Smooth muscle cell (in vitro differentiated cells): ENCODE measurements around the gene FOXN1. TPM values are rescaled to one million over a fixed set of nuclear protein-coding genes. Genes with fewer than 3 reads are reported as not detected.

Experiments
- DNase-seq: peaks from one replicate; lab custom pipeline; 2025; ENCODE audit not compliant: unreplicated experiment; lab: John Stamatoyannopoulos, UW
- H2AFZ ChIP-seq: fragments of 200-600 bp; sonication (generic); 2 replicates; pipeline ENCODE4 v1.6.0; 2016; ENCODE audit warnings: antibody characterized with exemption, low read depth, mild to moderate bottlenecking
- H3F3A ChIP-seq: fragments of 200-600 bp; sonication (generic); 2 replicates; pipeline ENCODE4 v1.6.0; 2017; ENCODE audit warnings: antibody characterized with exemption, low read depth
- H3K27ac ChIP-seq: fragments of 200-600 bp; sonication (generic); 2 replicates; pipeline ENCODE4 v1.5.1; 2016; ENCODE audit warnings: low read depth, mild to moderate bottlenecking
- H3K27me3 ChIP-seq: fragments of 200-600 bp; sonication (generic); 2 replicates; pipeline ENCODE4 v1.6.1; 2016; ENCODE audit warnings: low read depth, mild to moderate bottlenecking
- H3K36me3 ChIP-seq: fragments of 200-600 bp; sonication (generic); 2 replicates; pipeline ENCODE4 v1.5.1; 2016; ENCODE audit warnings: low read depth
- H3K4me1 ChIP-seq: fragments of 200-600 bp; sonication (generic); 2 replicates; pipeline ENCODE4 v1.5.1; 2016; ENCODE audit warnings: low read depth
- H3K4me2 ChIP-seq: fragments of 200-600 bp; sonication (generic); 2 replicates; pipeline ENCODE4 v1.6.0; 2016; ENCODE audit warnings: mild to moderate bottlenecking
- H3K4me3 ChIP-seq: fragments of 200-600 bp; sonication (generic); 2 replicates; pipeline ENCODE4 v1.5.1; 2016; ENCODE audit warnings: mild to moderate bottlenecking
- H3K79me2 ChIP-seq: fragments of 200-600 bp; sonication (generic); 2 replicates; pipeline ENCODE4 v1.6.0; 2016; ENCODE audit warnings: low read depth, mild to moderate bottlenecking
- H3K9ac ChIP-seq: fragments of 200-600 bp; sonication (generic); 2 replicates; pipeline ENCODE4 v1.6.0; 2016; ENCODE audit warnings: low read depth
- H3K9me3 ChIP-seq: fragments of 200-600 bp; sonication (generic); replicated peaks from 2 replicates; pipeline ENCODE4 v1.5.1; 2016; ENCODE audit warnings: low read depth
- H4K20me1 ChIP-seq: fragments of 200-600 bp; sonication (generic); 2 replicates; pipeline ENCODE4 v1.6.0; 2016; ENCODE audit warnings: low read depth
- WGBS: methylation state at CpG from one replicate; pipeline ENCODE4 v1.1.7; 2016; ENCODE audit warnings: low lambda C conversion rate; 5-methylcytosine and 5-hydroxymethylcytosine counted together
- polyA plus RNA-seq: library from polyadenylated mRNA; unstranded; fragments of >200 nt; fragmentation: Nextera tagmentation; extraction: Ambion mirVana; gene quantifications from 2 replicates; pipeline ENCODE4 v1.2.1, GENCODE V29; 2016
- total RNA-seq: library from RNA; depleted of rRNA; stranded (reverse); fragments of >200 nt; gene quantifications from 2 replicates; pipeline ENCODE4 v1.2.3, GENCODE V29; 2014
- TF ChIP-seq, protein P1 (sequence below): fragments of 200-600 bp; sonication (generic); IDR thresholded peaks from 2 replicates; pipeline ENCODE4 v1.5.1; 2017; ENCODE audit warnings: borderline replicate concordance, mild to moderate bottlenecking, antibody characterized with exemption; ENCODE audit not compliant: insufficient read depth, poor library complexity, severe bottlenecking

The FOXN1 gene
- total and polyA plus RNA-seq, 2 experiments from 2014 or later = 0.36 TPM; not detected in 1

GRCh38 chr17:28498652-28499363 lies 7.3 kb upstream of the FOXN1 start:
- no peaks in the 10 kb centered on the region for H3F3A ChIP-seq
- H3K4me2 ChIP-seq = no peak overlapping the region
- DNase-seq = no peak
- TF ChIP-seq, protein P1, sequence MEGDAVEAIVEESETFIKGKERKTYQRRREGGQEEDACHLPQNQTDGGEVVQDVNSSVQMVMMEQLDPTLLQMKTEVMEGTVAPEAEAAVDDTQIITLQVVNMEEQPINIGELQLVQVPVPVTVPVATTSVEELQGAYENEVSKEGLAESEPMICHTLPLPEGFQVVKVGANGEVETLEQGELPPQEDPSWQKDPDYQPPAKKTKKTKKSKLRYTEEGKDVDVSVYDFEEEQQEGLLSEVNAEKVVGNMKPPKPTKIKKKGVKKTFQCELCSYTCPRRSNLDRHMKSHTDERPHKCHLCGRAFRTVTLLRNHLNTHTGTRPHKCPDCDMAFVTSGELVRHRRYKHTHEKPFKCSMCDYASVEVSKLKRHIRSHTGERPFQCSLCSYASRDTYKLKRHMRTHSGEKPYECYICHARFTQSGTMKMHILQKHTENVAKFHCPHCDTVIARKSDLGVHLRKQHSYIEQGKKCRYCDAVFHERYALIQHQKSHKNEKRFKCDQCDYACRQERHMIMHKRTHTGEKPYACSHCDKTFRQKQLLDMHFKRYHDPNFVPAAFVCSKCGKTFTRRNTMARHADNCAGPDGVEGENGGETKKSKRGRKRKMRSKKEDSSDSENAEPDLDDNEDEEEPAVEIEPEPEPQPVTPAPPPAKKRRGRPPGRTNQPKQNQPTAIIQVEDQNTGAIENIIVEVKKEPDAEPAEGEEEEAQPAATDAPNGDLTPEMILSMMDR = no peak
- no peaks in the 10 kb centered on the region for H3K9me3 ChIP-seq
- no peaks in the 10 kb centered on the region for H3K27me3 ChIP-seq
- WGBS = 71% methylated on average over 12 of the region's 12 CpGs
- H3K36me3 ChIP-seq = no peaks in the 10 kb centered on the region
- H3K4me3 ChIP-seq = no peak overlapping the region
- no peak overlapping the region for H2AFZ ChIP-seq
- no peaks in the 10 kb centered on the region for H3K79me2 ChIP-seq
- no peak overlapping the region for H3K9ac ChIP-seq
- no peaks in the 10 kb centered on the region for H4K20me1 ChIP-seq
- H3K27ac ChIP-seq = no peak overlapping the region
- H3K4me1 ChIP-seq = no peaks in the 10 kb centered on the region

- TF ChIP-seq, protein P1 = no peak
- Histone ChIP-seq H3K36me3 (no peaks in the 10 kb centered on the region), H3K79me2 (no peaks in the 10 kb centered on the region)
Observed at GRCh38 chr17:28499364-28499664, 6.8 kb upstream of the FOXN1 start.

GRCh38 chr17:28499684-28500357 lies 6.3 kb upstream of the FOXN1 start:
- Histone ChIP-seq H3K9me3 (no peaks in the 10 kb centered on the region), H3K4me1 (no peaks in the 10 kb centered on the region), H3K4me2 (no peak overlapping the region), H3F3A (no peaks in the 10 kb centered on the region), H2AFZ (no peak overlapping the region), H3K27me3 (no peaks in the 10 kb centered on the region), H3K36me3 (no peaks in the 10 kb centered on the region), H3K27ac (no peak overlapping the region), H4K20me1 (no peaks in the 10 kb centered on the region), H3K79me2 (no peaks in the 10 kb centered on the region), H3K4me3 (no peak overlapping the region), H3K9ac (no peak overlapping the region)
- 86% methylated on average over 9 of the region's 9 CpGs for WGBS
- no peak for DNase-seq
- TF ChIP-seq, protein P1 = no peak

More at GRCh38 chr17:28499364-28499664, 6.8 kb upstream of the FOXN1 start:
- Histone ChIP-seq H3K9me3 (no peaks in the 10 kb centered on the region), H3K4me1 (no peaks in the 10 kb centered on the region), H3K9ac (no peak overlapping the region), H3K27ac (no peak overlapping the region), H3K4me3 (no peak overlapping the region), H4K20me1 (no peaks in the 10 kb centered on the region), H3F3A (no peaks in the 10 kb centered on the region), H3K27me3 (no peaks in the 10 kb centered on the region), H3K4me2 (no peak overlapping the region), H2AFZ (no peak overlapping the region)
- 86% methylated on average over 9 of the region's 9 CpGs for WGBS
- no peak for DNase-seq
